A673 (cell line): ENCODE data around the gene SHROOM4.

Source experiments
- EZH2 ChIP-seq: fragments of 200-600 bp; sonication (generic); IDR thresholded peaks from 2 replicates; pipeline ENCODE4 v1.6.1; 2017; ENCODE audit warnings: borderline replicate concordance, low read depth, mild to moderate bottlenecking, mixed read lengths, antibody characterized with exemption, low read length; ENCODE audit not compliant: poor library complexity, severe bottlenecking
- TF ChIP-seq, protein P1 (sequence below): fragments of 300-800, 200-600 bp; sonication (generic); conservative IDR thresholded peaks from 2 replicates; pipeline ENCODE4 v1.5.1; 2017; ENCODE audit warnings: low read depth, mild to moderate bottlenecking, antibody characterized with exemption, low read length, moderate library complexity, mixed read lengths

DNA sequence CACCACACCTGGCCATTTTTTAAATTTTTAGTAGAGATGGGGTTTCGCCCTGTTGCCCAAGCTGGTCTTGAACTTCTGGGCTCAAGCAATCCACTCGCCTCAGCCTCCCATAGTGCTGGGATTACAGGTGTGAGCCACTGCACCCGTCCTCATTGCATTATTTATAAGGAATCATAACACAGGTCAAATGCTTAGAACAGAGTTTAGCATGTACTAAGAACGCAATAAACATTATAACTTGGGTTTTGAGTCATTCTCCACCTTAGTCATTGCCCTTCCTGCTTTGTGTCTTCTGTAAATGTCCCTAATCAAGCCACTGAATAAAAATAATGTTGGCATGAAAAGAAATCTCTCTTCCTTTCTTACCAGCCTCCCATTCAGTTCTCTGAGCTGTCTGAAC lies 38.5 kb upstream of the SHROOM4 start:
- TF ChIP-seq, protein P1, sequence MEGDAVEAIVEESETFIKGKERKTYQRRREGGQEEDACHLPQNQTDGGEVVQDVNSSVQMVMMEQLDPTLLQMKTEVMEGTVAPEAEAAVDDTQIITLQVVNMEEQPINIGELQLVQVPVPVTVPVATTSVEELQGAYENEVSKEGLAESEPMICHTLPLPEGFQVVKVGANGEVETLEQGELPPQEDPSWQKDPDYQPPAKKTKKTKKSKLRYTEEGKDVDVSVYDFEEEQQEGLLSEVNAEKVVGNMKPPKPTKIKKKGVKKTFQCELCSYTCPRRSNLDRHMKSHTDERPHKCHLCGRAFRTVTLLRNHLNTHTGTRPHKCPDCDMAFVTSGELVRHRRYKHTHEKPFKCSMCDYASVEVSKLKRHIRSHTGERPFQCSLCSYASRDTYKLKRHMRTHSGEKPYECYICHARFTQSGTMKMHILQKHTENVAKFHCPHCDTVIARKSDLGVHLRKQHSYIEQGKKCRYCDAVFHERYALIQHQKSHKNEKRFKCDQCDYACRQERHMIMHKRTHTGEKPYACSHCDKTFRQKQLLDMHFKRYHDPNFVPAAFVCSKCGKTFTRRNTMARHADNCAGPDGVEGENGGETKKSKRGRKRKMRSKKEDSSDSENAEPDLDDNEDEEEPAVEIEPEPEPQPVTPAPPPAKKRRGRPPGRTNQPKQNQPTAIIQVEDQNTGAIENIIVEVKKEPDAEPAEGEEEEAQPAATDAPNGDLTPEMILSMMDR = no peak
- TF ChIP-seq EZH2 = no peak
